Endodermal cell (in vitro differentiated cells): ENCODE data around the gene NPIPA3. TPM values are rescaled to one million over a fixed set of nuclear protein-coding genes. Genes with fewer than 3 reads are reported as not detected.
"Not testable (repeated sequence)": the region's sequence is repeated elsewhere in the genome, so short reads cannot be mapped to it uniquely, and the experiment has no call there.

Experiments
- DNase-seq: peaks from one replicate; pipeline ENCODE4 v3.0.0-alpha.2; 2017
- H3K27ac ChIP-seq: 2 replicates; pipeline ENCODE4 v1.5.1; 2013; ENCODE audit warnings: mild to moderate bottlenecking, low read depth, low read length, moderate library complexity
- H3K27me3 ChIP-seq: 2 replicates; pipeline ENCODE4 v1.6.1; 2013; ENCODE audit warnings: mild to moderate bottlenecking, low read length, moderate library complexity; ENCODE audit not compliant: insufficient read depth, control insufficient read depth, poor library complexity, severe bottlenecking
- H3K36me3 ChIP-seq: 2 replicates; pipeline ENCODE4 v1.7.0; 2013; ENCODE audit warnings: mild to moderate bottlenecking, low read length, moderate library complexity; ENCODE audit not compliant: control insufficient read depth, insufficient read depth
- H3K4me1 ChIP-seq: one replicate; pipeline ENCODE4 v1.7.0; 2013; ENCODE audit warnings: low read length; ENCODE audit not compliant: control insufficient read depth, insufficient read depth
- H3K4me3 ChIP-seq: 2 replicates; pipeline ENCODE4 v1.5.1; 2013; ENCODE audit warnings: mild to moderate bottlenecking, low read length, moderate library complexity
- H3K9ac ChIP-seq: 2 replicates; pipeline ENCODE4 v1.6.1; 2013; ENCODE audit warnings: mild to moderate bottlenecking, low read length, moderate library complexity; ENCODE audit not compliant: poor library complexity, severe bottlenecking; ENCODE audit errors: extremely low read depth
- H3K9me3 ChIP-seq: 2 replicates; pipeline ENCODE4 v1.6.1; 2013; ENCODE audit warnings: mild to moderate bottlenecking, low read length, moderate library complexity; ENCODE audit not compliant: control insufficient read depth
- H3K27ac Mint-ChIP-seq: 2 replicates; pipeline ENCODE4 v1.8.0; 2020; ENCODE audit warnings: mixed read lengths
- H3K27me3 Mint-ChIP-seq: 2 replicates; pipeline ENCODE4 v1.8.0; 2021; ENCODE audit warnings: mild to moderate bottlenecking, mixed read lengths; ENCODE audit not compliant: insufficient read depth
- H3K36me3 Mint-ChIP-seq: 2 replicates; pipeline ENCODE4 v1.8.0; 2020; ENCODE audit warnings: low read depth, mixed read lengths
- H3K4me1 Mint-ChIP-seq: 2 replicates; pipeline ENCODE4 v1.8.0; 2020; ENCODE audit warnings: mixed read lengths
- H3K4me3 Mint-ChIP-seq: 2 replicates; pipeline ENCODE4 v1.8.0; 2020; ENCODE audit warnings: mild to moderate bottlenecking, moderate library complexity, mixed read lengths
- H3K9me3 Mint-ChIP-seq: 2 replicates; pipeline ENCODE4 v1.8.0; 2020; ENCODE audit warnings: mild to moderate bottlenecking, mixed read lengths
- CTCF ChIP-seq: fragments of 200-600 bp; sonication (generic); conservative IDR thresholded peaks from 2 replicates; pipeline ENCODE4 v1.5.0; 2021; ENCODE audit warnings: antibody characterized with exemption, mild to moderate bottlenecking
- WGBS, 2 experiments: methylation state at CpG; one replicate each; pipeline versions ENCODE4 v1.1.5 to v1.1.7; 2013; ENCODE audit warnings: missing lambda C conversion rate in 2 of 2, mixed read lengths in 1 of 2; ENCODE audit not compliant: insufficient coverage in 1 of 2, insufficient read length in 1 of 2; 5-methylcytosine and 5-hydroxymethylcytosine counted together
- total RNA-seq, 2 donors: library from RNA; stranded (reverse); fragmentation: NEBNext Ultra II Directional in 1 of 2; extraction: Animal tissue kit (Norgen Biotek cat#: 25700) in 1 of 2; gene quantifications; 2 replicates in 1 of 2; 3 replicates in 1 of 2; pipeline ENCODE4 v1.2.1, GENCODE V29; 2021

Gene NPIPA3
- total RNA-seq, 2 donors from 2014 or later: 3.5 to 11.3 TPM

GRCh38 chr16:14681115-14681514 lies 22.1 kb upstream of the NPIPA3 start:
- Mint-ChIP-seq H3K9me3 (no peaks in the 10 kb centered on the region), H3K4me3 (no peak overlapping the region), H3K27me3 (peaks cover 2% of the 10 kb centered on the region), H3K4me1 (no peaks in the 10 kb centered on the region), H3K27ac (no peak overlapping the region), H3K36me3 (no peaks in the 10 kb centered on the region)
- no peak overlapping the region for H3K4me3 ChIP-seq
- no peak for TF ChIP-seq CTCF
- no peaks in the 10 kb centered on the region for H3K36me3 ChIP-seq
- H3K4me1 ChIP-seq: no peaks in the 10 kb centered on the region
- no peak overlapping the region for H3K27ac ChIP-seq
- DNase-seq: no peak
- H3K27me3 ChIP-seq: no peaks in the 10 kb centered on the region
- H3K9me3 ChIP-seq: no peaks in the 10 kb centered on the region
- no peak overlapping the region for H3K9ac ChIP-seq
- 91% methylated on average over 4 of the region's 4 CpGs; no CpG with 5 or more reads in 1 of the 2 experiments for WGBS, 2 experiments

GRCh38 chr16:14682121-14682520 lies 21.1 kb upstream of the NPIPA3 start:
- Histone ChIP-seq H3K4me3 (no peak overlapping the region), H3K9ac (no peak overlapping the region), H3K27ac (no peak overlapping the region), H3K27me3 (no peaks in the 10 kb centered on the region), H3K4me1 (no peaks in the 10 kb centered on the region), H3K36me3 (no peaks in the 10 kb centered on the region), H3K9me3 (no peaks in the 10 kb centered on the region)
- H3K27ac Mint-ChIP-seq: no peak overlapping the region
- peaks cover 2% of the 10 kb centered on the region for H3K27me3 Mint-ChIP-seq
- TF ChIP-seq CTCF: no peak
- no peaks in the 10 kb centered on the region for H3K4me1 Mint-ChIP-seq
- H3K4me3 Mint-ChIP-seq: no peak overlapping the region
- H3K36me3 Mint-ChIP-seq: no peaks in the 10 kb centered on the region
- no peak for DNase-seq
- H3K9me3 Mint-ChIP-seq: no peaks in the 10 kb centered on the region
- 98 to 100% methylated on average over 2 to 8 of the region's 8 CpGs for WGBS, 2 experiments

GRCh38 chr16:14685870-14686793 lies 17.1 kb upstream of the NPIPA3 start:
- not testable (repeated sequence) for H3K4me1 Mint-ChIP-seq, H3K4me1 ChIP-seq, H3K27me3 Mint-ChIP-seq, H3K27ac ChIP-seq, H3K9me3 ChIP-seq, H3K9me3 Mint-ChIP-seq, H3K4me3 ChIP-seq, H3K27ac Mint-ChIP-seq, H3K36me3 ChIP-seq, H3K9ac ChIP-seq, H3K4me3 Mint-ChIP-seq, H3K36me3 Mint-ChIP-seq, DNase-seq, H3K27me3 ChIP-seq
- WGBS, 2 experiments: 89% methylated on average over 8 to 15 of the region's 15 CpGs

GRCh38 chr16:14694129-14694528 lies 9.1 kb upstream of the NPIPA3 start, which contains the start of gene PLA2G10:
Gene PLA2G10 (minus strand): TSS chr16:14694308. CDS start chr16:14694229, 79 bp downstream.
- H3K27ac ChIP-seq, H3K4me1 ChIP-seq, H3K9ac ChIP-seq, H3K27ac Mint-ChIP-seq, H3K4me3 ChIP-seq, H3K27me3 Mint-ChIP-seq, H3K36me3 ChIP-seq, H3K36me3 Mint-ChIP-seq, DNase-seq, H3K4me3 Mint-ChIP-seq, H3K4me1 Mint-ChIP-seq, H3K9me3 ChIP-seq, H3K27me3 ChIP-seq, H3K9me3 Mint-ChIP-seq: not testable (repeated sequence)
- no CpG with 5 or more reads among the region's 28 CpGs for WGBS, 2 experiments

GRCh38 chr16:14701859-14702258 lies 1.4 kb upstream of the NPIPA3 start:
- H3K4me3 Mint-ChIP-seq, H3K27me3 ChIP-seq, H3K27ac Mint-ChIP-seq, H3K4me1 Mint-ChIP-seq, DNase-seq, H3K36me3 Mint-ChIP-seq, H3K27me3 Mint-ChIP-seq, H3K9me3 Mint-ChIP-seq, H3K4me3 ChIP-seq, H3K9ac ChIP-seq, H3K36me3 ChIP-seq, H3K9me3 ChIP-seq, H3K27ac ChIP-seq, H3K4me1 ChIP-seq: not testable (repeated sequence)
- WGBS, 2 experiments: no CpG with 5 or more reads among the region's 7 CpGs
